DND-41 (cell line): ENCODE measurements around the gene DAB2.

Experiments used
- EZH2 ChIP-seq: IDR thresholded peaks from 3 replicates; pipeline ENCODE4 v1.6.1; 2012; ENCODE audit warnings: borderline replicate concordance, low read depth, mild to moderate bottlenecking, moderate library complexity, low read length, inconsistent platforms; ENCODE audit not compliant: severe bottlenecking
- TF ChIP-seq, protein P1 (sequence below): IDR thresholded peaks from 2 replicates; pipeline ENCODE4 v1.5.1; 2012; ENCODE audit warnings: borderline replicate concordance, low read length, moderate library complexity, mild to moderate bottlenecking; ENCODE audit not compliant: poor library complexity, severe bottlenecking; ENCODE audit errors: extremely low read depth

DNA sequence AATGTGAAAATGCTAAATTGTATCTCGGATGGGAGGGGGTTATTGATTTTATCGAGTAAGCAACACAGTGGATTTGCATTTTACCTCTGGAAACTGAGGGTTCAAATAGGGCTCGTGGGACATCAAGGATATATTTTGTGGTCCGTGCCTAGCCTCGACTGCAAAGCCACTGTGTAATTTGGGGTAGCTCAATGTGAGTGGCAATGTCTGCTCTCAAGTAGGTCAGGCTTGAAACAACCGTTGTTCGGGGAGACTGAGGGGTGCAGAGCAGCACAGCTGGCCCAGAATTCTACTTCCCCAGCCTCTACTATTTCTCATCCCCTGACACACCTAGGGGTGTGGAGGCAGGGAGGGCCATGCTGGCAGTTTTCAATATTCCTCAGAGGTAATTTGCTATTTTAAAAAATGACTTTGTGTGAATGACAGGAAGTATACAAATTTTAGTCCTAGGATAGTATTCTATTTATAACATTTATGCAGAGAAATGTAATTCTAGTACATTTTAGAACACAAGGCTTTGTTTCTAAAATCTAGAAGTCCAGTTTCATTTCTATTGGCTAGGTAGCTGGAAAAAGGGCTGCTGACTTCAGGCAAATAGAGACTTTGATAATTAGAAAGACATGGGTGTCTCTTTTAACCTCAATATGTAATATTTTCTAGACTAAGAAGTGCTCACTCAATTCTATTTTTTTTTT is 1.4 kb upstream of the DAB2 start:
- TF ChIP-seq, protein P1, sequence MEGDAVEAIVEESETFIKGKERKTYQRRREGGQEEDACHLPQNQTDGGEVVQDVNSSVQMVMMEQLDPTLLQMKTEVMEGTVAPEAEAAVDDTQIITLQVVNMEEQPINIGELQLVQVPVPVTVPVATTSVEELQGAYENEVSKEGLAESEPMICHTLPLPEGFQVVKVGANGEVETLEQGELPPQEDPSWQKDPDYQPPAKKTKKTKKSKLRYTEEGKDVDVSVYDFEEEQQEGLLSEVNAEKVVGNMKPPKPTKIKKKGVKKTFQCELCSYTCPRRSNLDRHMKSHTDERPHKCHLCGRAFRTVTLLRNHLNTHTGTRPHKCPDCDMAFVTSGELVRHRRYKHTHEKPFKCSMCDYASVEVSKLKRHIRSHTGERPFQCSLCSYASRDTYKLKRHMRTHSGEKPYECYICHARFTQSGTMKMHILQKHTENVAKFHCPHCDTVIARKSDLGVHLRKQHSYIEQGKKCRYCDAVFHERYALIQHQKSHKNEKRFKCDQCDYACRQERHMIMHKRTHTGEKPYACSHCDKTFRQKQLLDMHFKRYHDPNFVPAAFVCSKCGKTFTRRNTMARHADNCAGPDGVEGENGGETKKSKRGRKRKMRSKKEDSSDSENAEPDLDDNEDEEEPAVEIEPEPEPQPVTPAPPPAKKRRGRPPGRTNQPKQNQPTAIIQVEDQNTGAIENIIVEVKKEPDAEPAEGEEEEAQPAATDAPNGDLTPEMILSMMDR, result no peak
- TF ChIP-seq EZH2, result no peak
